PC-9 (cell line): ENCODE measurements around the gene SPRED2. TPM values are rescaled to one million over a fixed set of nuclear protein-coding genes. Genes with fewer than 3 reads are reported as not detected.

Experiments
- BruUV-seq: library from RNA; stranded (reverse); fragments of 400-500 nt; replicated peaks from 2 replicates; lab custom pipeline; 2021; lab: Mats Ljungman, UMichigan
- CTCF ChIA-PET: fragments of 300-600 bp; sonication (Branson Sonifier 250); formaldehyde crosslinking; loops from one replicate; lab custom pipeline; 2022; ENCODE audit warnings: antibody characterized with exemption; lab: Charles Lee
- POLR2A ChIA-PET: fragments of 300-600 bp; sonication (Branson Sonifier 250); formaldehyde crosslinking; loops from one replicate; lab custom pipeline; 2022; ENCODE audit warnings: antibody characterized with exemption; ENCODE audit not compliant: unreplicated experiment; lab: Charles Lee
- DNase-seq, 2 experiments: peaks; one replicate each; pipeline versions ENCODE4 v3.0.0 to v3.0.0-alpha.2; 2015 to 2022; ENCODE audit warnings: mixed read lengths in 1 of 2
- H2AFZ ChIP-seq: fragments of 200-600 bp; sonication (generic); 2 replicates; pipeline ENCODE4 v1.8.1; 2017; ENCODE audit warnings: antibody characterized with exemption
- H3F3A ChIP-seq: fragments of 200-600 bp; sonication (generic); 2 replicates; pipeline ENCODE4 v1.8.1; 2017; ENCODE audit warnings: antibody characterized with exemption, mild to moderate bottlenecking, low read depth; ENCODE audit not compliant: insufficient read depth
- H3K27ac ChIP-seq: fragments of 200-600 bp; sonication (generic); 2 replicates; pipeline ENCODE4 v1.6.1; 2016; ENCODE audit warnings: mixed run types
- H3K27me3 ChIP-seq: fragments of 200-600 bp; sonication (generic); 2 replicates; pipeline ENCODE4 v1.6.1; 2016; ENCODE audit warnings: low read depth, mixed run types; ENCODE audit not compliant: insufficient read depth
- H3K36me3 ChIP-seq: fragments of 200-600 bp; sonication (generic); 2 replicates; pipeline ENCODE4 v1.6.1; 2016; ENCODE audit warnings: low read depth, mixed run types
- H3K4me1 ChIP-seq: fragments of 200-600 bp; sonication (generic); replicated peaks from 2 replicates; pipeline ENCODE4 v1.6.1; 2016; ENCODE audit warnings: mixed run types; ENCODE audit not compliant: insufficient read depth
- H3K4me2 ChIP-seq: fragments of 200-600 bp; sonication (generic); 2 replicates; pipeline ENCODE4 v1.6.1; 2017; ENCODE audit warnings: mixed run types
- H3K4me3 ChIP-seq: fragments of 200-600 bp; sonication (generic); 2 replicates; pipeline ENCODE4 v1.6.1; 2016; ENCODE audit warnings: mixed run types
- H3K79me2 ChIP-seq: fragments of 200-600 bp; sonication (generic); 2 replicates; pipeline ENCODE4 v1.6.1; 2017; ENCODE audit warnings: low read depth, mixed run types
- H3K9me2 ChIP-seq: fragments of 200-600 bp; sonication (generic); 2 replicates; pipeline ENCODE4 v1.8.1; 2017; ENCODE audit warnings: mild to moderate bottlenecking; ENCODE audit not compliant: insufficient read depth
- H3K9me3 ChIP-seq: fragments of 200-600 bp; sonication (generic); 2 replicates; pipeline ENCODE4 v1.8.1; 2016; ENCODE audit warnings: low read depth; ENCODE audit not compliant: insufficient read depth
- H4K20me1 ChIP-seq: fragments of 200-600 bp; sonication (generic); 2 replicates; pipeline ENCODE4 v1.8.1; 2017; ENCODE audit not compliant: insufficient read depth
- CTCF ChIP-seq: fragments of 200-600 bp; sonication (generic); conservative IDR thresholded peaks from 2 replicates; pipeline ENCODE4 v1.6.1; 2017; ENCODE audit warnings: mixed run types, antibody characterized with exemption, mild to moderate bottlenecking, moderate library complexity
- EZH2 ChIP-seq: fragments of 200-600 bp; sonication (generic); IDR thresholded peaks from 2 replicates; pipeline ENCODE4 v1.8.0; 2017; ENCODE audit warnings: antibody characterized with exemption, low read depth
- intact Hi-C: fragments of 100-400 bp; cut with micrococcal nuclease; formaldehyde crosslinking; loops from one replicate; pipeline ENCODE4 v1.10.0; 2022; ENCODE audit not compliant: unreplicated experiment
- total RNA-seq: library from RNA; stranded (reverse); gene quantifications from 2 replicates; pipeline ENCODE4 v1.2.3, GENCODE V29; 2021

SPRED2 gene
- total RNA-seq, 1 experiment from 2014 or later = 33.6 TPM

- no TSS peak for BruUV-seq
- Histone ChIP-seq H3K9me3 (no peaks in the 10 kb centered on the region), H3K4me2 (no peak overlapping the region), H3K79me2 (no peaks in the 10 kb centered on the region), H3K4me1 (no peaks in the 10 kb centered on the region), H3K27ac (no peak overlapping the region), H3K4me3 (no peak overlapping the region), H3K9me2 (no peaks in the 10 kb centered on the region), H4K20me1 (no peaks in the 10 kb centered on the region), H3F3A (peaks cover 8% of the 10 kb centered on the region; the same call in 1 of the 2 replicates), H3K27me3 (no peaks in the 10 kb centered on the region), H3K36me3 (peaks cover 11% of the 10 kb centered on the region; the same call in 1 of the 2 replicates), H2AFZ (no peak overlapping the region)
- intact Hi-C loops = no loop called here
- ChIA-PET POLR2A (interaction anchor here (0.5 to 0.6 kb wide), 2 partner anchors 105 to 164 kb away, joined by 3 to 6 read pairs; no protein-coding TSS in a partner anchor), CTCF (no interaction called here)
- DNase-seq = no peak
- TF ChIP-seq CTCF = no peak
- no peak for TF ChIP-seq EZH2
Measured at GRCh38 chr2:65275141-65275915, 157.1 kb downstream of the SPRED2 start.

- H3K27ac ChIP-seq = no peak overlapping the region
- H3K4me2 ChIP-seq = no peak overlapping the region
- no peaks in the 10 kb centered on the region for H4K20me1 ChIP-seq
- no peaks in the 10 kb centered on the region for H3K27me3 ChIP-seq
- BruUV-seq = no TSS peak
- no peaks in the 10 kb centered on the region for H3K4me1 ChIP-seq
- H3K79me2 ChIP-seq = no peaks in the 10 kb centered on the region
- TF ChIP-seq CTCF (no peak), EZH2 (no peak)
- peaks cover 11% of the 10 kb centered on the region; the same call in 1 of the 2 replicates for H3K36me3 ChIP-seq
- H3K9me3 ChIP-seq = no peaks in the 10 kb centered on the region
- H2AFZ ChIP-seq = no peak overlapping the region
- no peaks in the 10 kb centered on the region for H3K9me2 ChIP-seq
- no peak for DNase-seq
- H3F3A ChIP-seq = peaks cover 9% of the 10 kb centered on the region; the same call in 1 of the 2 replicates
- CTCF ChIA-PET = no interaction called here
- H3K4me3 ChIP-seq = no peak overlapping the region
- intact Hi-C loops = no loop called here
- POLR2A ChIA-PET = no interaction called here
Measured at GRCh38 chr2:65273344-65273743, 159.1 kb downstream of the SPRED2 start.

- no TSS peak for BruUV-seq
- peaks cover 28% of the 10 kb centered on the region for H3F3A ChIP-seq
- peaks cover 9% of the 10 kb centered on the region for H3K79me2 ChIP-seq
- intact Hi-C loops = no loop called here
- no peaks in the 10 kb centered on the region for H3K9me3 ChIP-seq
- H3K4me2 ChIP-seq = no peak overlapping the region
- ChIA-PET CTCF (no interaction called here), POLR2A (no interaction called here)
- H3K36me3 ChIP-seq = peaks cover 28% of the 10 kb centered on the region
- peaks cover 9% of the 10 kb centered on the region; the same call in 1 of the 2 replicates for H3K4me1 ChIP-seq
- H3K27ac ChIP-seq = no peak overlapping the region
- no peak overlapping the region for H2AFZ ChIP-seq
- peaks cover 12% of the 10 kb centered on the region for H4K20me1 ChIP-seq
- TF ChIP-seq CTCF = no peak
- no peak for TF ChIP-seq EZH2
- no peaks in the 10 kb centered on the region for H3K9me2 ChIP-seq
- H3K4me3 ChIP-seq = no peak overlapping the region
- H3K27me3 ChIP-seq = no peaks in the 10 kb centered on the region
- no peak for DNase-seq
Measured at GRCh38 chr2:65268957-65269356, 163.4 kb downstream of the SPRED2 start.
